ENCODE data around the gene KCNT1.

The KCNT1 gene

GRCh38 chr9:135771401-135772051 is 69.5 kb downstream of the KCNT1 start:
- TF ChIP-seq TAF1 (IDR thresholded peaks at IDR 0.05; ENCODE audit: borderline replicate concordance, insufficient read depth, low read length) (no peak), FOXP2 (optimal IDR thresholded peaks at IDR 0.05; ENCODE audit: borderline replicate concordance, extremely low read depth, extremely low read length, insufficient read depth) (no peak), SIN3A (IDR thresholded peaks at IDR 0.05; ENCODE audit: borderline replicate concordance, insufficient read depth, low read length) (no peak), POLR2AphosphoS5 (IDR thresholded peaks at IDR 0.05; ENCODE audit: low read depth, low read length) (no peak)
- TF ChIP-seq, protein P1, sequence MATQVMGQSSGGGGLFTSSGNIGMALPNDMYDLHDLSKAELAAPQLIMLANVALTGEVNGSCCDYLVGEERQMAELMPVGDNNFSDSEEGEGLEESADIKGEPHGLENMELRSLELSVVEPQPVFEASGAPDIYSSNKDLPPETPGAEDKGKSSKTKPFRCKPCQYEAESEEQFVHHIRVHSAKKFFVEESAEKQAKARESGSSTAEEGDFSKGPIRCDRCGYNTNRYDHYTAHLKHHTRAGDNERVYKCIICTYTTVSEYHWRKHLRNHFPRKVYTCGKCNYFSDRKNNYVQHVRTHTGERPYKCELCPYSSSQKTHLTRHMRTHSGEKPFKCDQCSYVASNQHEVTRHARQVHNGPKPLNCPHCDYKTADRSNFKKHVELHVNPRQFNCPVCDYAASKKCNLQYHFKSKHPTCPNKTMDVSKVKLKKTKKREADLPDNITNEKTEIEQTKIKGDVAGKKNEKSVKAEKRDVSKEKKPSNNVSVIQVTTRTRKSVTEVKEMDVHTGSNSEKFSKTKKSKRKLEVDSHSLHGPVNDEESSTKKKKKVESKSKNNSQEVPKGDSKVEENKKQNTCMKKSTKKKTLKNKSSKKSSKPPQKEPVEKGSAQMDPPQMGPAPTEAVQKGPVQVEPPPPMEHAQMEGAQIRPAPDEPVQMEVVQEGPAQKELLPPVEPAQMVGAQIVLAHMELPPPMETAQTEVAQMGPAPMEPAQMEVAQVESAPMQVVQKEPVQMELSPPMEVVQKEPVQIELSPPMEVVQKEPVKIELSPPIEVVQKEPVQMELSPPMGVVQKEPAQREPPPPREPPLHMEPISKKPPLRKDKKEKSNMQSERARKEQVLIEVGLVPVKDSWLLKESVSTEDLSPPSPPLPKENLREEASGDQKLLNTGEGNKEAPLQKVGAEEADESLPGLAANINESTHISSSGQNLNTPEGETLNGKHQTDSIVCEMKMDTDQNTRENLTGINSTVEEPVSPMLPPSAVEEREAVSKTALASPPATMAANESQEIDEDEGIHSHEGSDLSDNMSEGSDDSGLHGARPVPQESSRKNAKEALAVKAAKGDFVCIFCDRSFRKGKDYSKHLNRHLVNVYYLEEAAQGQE (IDR thresholded peaks at IDR 0.05; ENCODE audit: insufficient read depth in 1 of 2, low read depth in 2 of 2, low read length in 2 of 2): no peak

- no peak for TF ChIP-seq POLR2AphosphoS5 (IDR thresholded peaks at IDR 0.05; ENCODE audit: low read depth, low read length)
- no peak for TF ChIP-seq TAF1 (IDR thresholded peaks at IDR 0.05; ENCODE audit: borderline replicate concordance, insufficient read depth, low read length)
Measured at GRCh38 chr9:135772056-135772646, 70.2 kb downstream of the KCNT1 start.

GRCh38 chr9:135772702-135773493 is 70.9 kb downstream of the KCNT1 start:
- no peak for TF ChIP-seq SIN3A (IDR thresholded peaks at IDR 0.05; ENCODE audit: borderline replicate concordance, insufficient read depth, low read length)
- no peak for TF ChIP-seq FOXP2 (optimal IDR thresholded peaks at IDR 0.05; ENCODE audit: borderline replicate concordance, extremely low read depth, extremely low read length, insufficient read depth)
- no peak for TF ChIP-seq POLR2AphosphoS5 (IDR thresholded peaks at IDR 0.05; ENCODE audit: low read depth, low read length)
- TF ChIP-seq TAF1 (IDR thresholded peaks at IDR 0.05; ENCODE audit: borderline replicate concordance, insufficient read depth, low read length): no peak

DNA sequence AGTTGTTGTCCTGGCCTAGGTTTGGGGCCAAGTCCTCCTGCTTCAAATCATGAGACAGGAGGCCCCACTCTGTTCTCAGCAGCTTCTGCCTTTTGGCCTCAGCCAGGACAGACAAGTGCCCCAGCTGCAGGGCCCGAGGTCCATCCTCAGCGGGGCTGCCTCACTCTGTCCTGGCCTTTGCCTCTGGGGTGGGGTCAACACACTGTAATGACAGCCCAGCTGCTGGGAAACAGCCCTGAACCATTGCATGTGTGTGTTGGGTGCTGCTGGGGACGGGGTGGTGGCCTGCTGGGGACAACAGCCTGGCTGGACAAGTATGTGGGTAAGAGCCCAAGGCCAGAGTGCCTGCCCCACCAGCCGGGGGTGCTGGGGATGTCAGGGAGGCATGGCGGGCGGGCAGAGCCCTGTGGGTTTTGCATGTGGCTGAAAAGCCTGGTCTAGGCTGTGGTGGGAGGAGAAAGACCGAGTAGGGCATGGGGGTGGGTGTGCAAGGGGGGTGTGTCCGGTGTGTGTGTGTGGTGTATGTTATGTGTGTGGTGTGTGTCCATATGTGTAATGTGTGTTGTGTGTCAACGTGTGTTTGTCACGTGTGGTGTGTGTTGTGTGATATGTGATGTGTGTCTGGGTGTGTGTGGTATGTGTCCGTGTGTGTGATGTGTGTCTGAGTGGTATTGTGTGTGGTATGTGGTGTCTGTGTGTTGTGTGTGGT is 71.7 kb downstream of the KCNT1 start:
- no peak for TF ChIP-seq POLR2AphosphoS5 (IDR thresholded peaks at IDR 0.05; ENCODE audit: low read depth, low read length)

- TF ChIP-seq SIN3A (IDR thresholded peaks at IDR 0.05; ENCODE audit: borderline replicate concordance, insufficient read depth, low read length) (no peak), TAF1 (IDR thresholded peaks at IDR 0.05; ENCODE audit: borderline replicate concordance, insufficient read depth, low read length) (no peak), FOXP2 (optimal IDR thresholded peaks at IDR 0.05; ENCODE audit: borderline replicate concordance, extremely low read depth, extremely low read length, insufficient read depth) (no peak), POLR2AphosphoS5 (IDR thresholded peaks at IDR 0.05; ENCODE audit: low read depth, low read length) (no peak)
- TF ChIP-seq, protein P1 (IDR thresholded peaks at IDR 0.05; ENCODE audit: insufficient read depth in 1 of 2, low read depth in 2 of 2, low read length in 2 of 2): no peak
Measured at GRCh38 chr9:135774239-135774747, 72.3 kb downstream of the KCNT1 start.

DNA sequence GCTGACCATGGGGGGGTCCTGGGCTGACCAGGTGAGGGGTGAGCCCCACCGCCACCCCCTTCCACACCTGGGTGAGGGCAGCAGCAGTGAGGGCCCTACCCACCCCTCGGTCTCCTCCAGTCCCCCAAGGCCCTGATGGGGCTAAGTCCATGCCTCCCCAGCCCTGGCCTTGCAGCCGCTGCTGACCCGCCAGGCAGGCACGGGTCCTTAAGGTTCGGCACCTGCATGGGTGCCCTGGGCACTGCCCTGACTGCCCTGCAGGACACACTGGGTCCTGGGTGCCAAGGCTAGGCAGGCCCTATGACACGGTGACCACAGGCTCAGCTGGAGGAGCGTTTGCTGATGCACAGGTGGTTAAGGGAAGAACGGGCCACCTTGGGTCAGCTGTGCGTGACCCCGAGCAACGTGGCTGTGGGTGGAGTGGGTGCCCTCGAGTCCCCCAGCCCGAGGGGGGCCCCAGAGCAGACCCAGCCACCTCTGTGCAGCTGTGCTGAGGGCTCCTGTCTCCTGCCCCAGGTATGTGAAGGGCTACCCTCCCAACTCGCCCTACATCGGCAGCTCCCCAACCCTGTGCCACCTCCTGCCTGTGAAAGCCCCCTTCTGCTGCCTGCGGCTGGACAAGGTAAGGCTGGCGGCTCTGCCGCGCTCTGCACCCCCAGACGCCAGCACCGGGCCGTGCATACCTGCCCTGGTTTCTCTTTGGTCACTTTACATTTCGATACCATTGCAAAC is 73.0 kb downstream of the KCNT1 start:
- TF ChIP-seq, protein P1 (IDR thresholded peaks at IDR 0.05; ENCODE audit: insufficient read depth in 1 of 2, low read depth in 2 of 2, low read length in 2 of 2): no peak
- no peak for TF ChIP-seq SIN3A (IDR thresholded peaks at IDR 0.05; ENCODE audit: borderline replicate concordance, insufficient read depth, low read length)
- TF ChIP-seq POLR2AphosphoS5 (IDR thresholded peaks at IDR 0.05; ENCODE audit: low read depth, low read length): no peak
- no peak for TF ChIP-seq FOXP2 (optimal IDR thresholded peaks at IDR 0.05; ENCODE audit: borderline replicate concordance, extremely low read depth, extremely low read length, insufficient read depth)
- TF ChIP-seq TAF1 (IDR thresholded peaks at IDR 0.05; ENCODE audit: borderline replicate concordance, insufficient read depth, low read length): no peak

Measured in PFSK-1 (cell line).